Measurements from ENCODE around the gene PWWP2B.

The PWWP2B gene

DNA sequence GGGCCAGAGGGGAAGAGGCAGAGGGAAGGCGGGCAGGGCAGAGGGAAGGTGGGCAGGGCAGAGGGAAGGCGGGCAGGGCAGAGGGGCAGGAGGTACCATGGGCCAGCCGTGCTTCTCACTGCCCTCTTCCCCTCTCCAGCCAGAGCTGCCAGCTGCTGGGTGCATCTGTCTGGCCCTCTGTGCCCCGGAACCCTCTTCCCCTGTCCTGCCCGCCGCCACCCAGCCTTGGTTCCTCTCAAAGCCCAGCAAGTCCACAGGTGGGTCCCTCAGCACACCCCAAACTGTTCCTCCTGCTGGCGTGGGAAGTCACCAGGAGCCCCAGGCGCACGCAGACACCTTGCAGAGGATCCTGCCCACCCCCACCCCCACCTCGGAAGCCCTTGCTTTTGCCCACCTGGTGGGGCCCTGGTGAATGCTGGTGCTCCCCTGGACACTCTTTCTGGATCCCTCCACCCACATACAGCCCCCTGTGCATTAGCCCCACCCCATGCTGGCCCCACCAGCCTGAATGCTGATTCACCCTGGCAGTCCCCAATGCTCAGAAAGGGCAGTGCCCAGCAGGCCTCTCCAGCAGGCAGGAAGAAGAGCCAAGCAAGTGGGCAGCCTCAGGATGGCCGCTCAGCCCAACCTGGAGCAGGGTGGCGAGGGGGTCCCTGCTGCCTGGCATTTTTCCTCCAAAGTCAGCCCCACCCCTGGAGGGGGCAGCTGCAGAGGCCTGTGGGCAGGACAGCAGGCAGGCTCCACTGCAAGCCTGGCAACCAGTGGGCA lies 1.9 kb upstream of the PWWP2B start:
- no peak for DNase-seq

DNA sequence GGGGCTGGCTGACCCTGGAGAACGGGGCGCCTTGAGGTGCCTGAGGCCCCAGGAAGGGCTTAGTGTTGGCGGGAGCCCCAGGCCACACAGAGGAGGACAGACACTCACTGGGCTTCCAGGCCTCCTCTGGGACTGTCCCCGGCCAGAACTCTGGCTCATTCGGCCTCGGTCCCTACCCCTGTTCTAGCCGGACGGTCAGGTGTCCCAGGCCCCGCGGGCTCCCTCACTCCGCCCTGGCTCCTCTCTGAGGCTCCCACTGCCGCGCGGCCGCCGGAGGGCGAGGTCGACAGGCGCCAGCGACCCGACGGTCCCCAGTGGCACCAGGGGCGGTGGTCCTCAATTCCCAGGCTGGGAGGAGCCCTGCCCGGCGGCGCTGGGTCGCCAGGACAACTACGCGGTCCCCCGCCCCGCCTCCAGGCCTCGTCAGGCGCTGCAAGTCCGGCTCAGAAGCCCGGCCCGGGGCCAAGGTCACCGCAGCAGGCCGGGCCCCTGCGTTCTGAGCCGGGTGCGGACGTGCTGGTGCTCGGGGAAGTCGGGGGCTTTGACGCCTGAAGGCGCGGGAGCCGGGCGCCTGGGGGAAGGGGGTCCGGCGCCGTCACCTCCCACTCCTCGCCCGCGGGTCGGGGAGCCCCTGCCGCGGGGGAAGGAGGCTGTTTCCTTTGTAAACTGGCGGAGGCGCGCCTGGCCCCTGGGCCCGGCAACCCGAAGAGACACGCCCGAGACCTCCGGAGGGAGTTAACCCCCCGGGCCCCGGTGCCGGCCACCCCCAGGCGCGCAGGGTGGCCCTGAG lies 1.1 kb upstream of the PWWP2B start:
- no peak for DNase-seq

DNA sequence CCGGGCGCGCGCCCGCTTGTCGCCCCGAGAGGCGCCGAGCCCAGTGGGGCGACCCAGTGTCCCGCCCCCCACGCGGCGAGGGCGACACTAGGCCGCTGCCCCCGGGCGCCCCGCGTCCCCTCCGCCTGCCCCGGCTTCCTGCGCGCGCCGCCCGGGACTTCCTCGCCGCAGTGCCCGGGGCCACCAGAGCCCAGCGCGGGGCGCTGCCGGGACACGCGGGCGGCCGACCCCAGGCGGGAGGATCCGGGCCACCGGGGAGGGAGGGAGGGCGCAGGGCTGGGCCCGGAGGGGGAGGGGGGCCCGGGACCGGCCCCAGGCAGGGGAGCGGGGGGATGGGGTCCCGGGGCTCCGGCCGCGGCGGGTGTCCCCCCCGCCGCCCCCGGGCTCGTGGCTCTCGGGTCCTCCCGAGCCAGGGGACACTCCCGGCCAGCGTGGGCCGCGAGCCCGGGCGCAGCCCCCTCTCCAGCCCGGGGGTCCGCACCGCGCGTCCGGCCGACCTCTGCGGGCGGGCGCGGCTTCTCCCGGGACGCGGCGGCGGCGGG lies 435 bp upstream of the PWWP2B start:
- no peak for DNase-seq

DNA sequence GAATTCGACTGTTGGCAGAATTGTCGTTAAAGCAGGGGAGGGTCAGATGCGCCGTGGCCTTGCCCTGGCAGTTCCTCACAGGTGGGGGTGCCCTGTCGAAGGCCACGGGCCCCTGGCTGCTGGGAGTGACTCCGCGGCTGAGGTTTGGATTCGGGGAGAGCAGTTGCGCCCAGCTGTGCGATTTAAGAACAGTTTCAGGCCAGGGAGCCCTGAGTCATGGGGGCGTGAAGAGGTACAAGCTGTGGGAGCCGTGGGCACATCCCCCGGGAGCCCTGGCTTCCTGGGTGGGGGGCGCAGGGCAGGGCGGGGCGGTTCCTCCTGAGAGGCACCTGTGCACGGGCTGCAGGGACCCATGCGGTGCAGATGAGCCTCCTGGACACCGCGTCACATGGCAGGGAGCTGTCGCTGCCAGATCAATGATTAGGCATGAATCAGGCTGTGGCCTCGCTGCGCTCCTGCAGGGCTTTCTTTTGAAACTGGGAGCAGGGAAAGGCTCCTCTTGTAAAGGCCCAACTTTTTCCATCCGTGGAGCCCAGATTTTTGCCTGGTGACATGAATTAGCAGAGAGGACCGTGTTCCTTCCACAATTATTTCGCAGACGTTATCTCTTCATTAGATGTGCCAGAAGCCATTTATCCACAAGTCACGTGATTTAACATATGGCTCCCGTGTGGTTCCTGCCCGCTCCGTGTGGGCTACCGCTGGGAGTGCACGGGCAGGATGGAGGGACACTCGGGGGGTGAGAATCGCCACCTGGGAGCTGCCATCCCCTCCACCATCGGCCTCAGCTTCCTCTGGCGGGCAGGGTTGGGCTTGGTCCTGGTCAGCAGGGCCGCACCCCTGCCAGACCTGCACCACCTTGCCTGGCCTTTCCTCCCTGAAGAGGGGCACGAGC lies 918 bp downstream of the PWWP2B start:
- no peak for DNase-seq

DNA sequence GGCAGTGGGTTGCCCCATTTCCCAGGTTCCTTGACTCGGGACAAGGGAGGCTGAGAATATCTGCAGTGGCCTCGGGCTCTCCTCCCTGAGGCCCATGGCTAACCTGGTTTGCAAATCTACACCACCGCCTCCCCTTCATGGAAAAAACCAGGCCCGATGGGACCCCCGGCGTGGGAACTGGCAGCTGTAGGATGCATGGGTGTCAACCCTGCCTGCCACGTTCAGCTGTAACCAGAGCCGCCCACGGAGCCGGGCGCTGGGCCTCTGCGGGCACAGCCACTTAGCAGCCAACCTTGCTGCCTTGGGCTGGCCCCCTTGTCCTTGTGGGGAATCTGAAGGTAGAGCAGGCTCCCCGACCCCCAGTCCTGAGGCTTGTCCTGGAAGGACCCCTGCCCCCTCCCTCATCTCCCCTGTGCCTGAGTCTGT lies 1.6 kb downstream of the PWWP2B start:
- no peak for DNase-seq

DNA sequence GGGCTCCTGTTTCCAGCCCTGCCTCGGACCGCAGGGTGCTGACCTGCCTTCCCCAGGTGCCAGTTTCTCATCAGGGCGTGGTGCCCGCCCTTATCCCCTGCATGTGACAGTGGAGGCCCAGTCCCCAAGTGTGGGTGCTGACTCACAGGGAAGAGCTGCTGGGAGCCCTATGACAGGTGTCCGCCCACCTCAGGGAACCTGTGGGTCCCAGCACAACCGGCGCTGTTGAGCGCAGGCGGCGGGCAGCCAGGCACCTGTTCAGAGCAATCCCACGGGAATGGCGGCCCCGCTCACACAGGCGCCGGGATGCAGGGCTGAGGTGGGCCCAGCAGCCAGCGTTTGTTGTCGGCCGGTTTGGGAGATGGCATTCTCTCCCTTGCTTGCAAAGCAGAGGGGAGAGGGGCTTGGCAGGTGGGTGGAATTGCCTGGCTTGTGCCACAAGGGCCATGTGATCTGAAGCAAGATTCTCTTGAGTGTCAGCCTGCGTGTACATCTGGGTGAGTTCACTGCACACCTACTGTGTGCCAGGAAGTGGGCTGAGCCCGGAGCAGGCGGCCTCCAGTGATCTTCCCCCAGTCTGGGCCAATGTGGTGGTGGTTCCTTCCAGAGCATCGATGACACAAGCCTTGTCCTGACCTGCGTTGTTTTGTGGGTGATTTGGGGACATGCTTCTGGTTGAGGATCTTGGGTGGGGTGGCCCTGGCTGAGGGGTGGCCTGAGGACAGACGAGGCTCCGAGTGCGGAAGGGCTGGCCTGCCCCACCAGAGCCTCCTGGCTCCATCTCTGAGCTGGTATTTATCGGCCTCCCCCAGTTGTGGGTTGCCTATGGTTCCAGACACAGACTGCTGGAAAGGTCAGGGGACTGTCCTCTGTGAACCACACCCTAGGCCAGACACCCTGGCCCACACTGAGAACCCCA lies 2.4 kb downstream of the PWWP2B start:
- no peak for DNase-seq

DNA sequence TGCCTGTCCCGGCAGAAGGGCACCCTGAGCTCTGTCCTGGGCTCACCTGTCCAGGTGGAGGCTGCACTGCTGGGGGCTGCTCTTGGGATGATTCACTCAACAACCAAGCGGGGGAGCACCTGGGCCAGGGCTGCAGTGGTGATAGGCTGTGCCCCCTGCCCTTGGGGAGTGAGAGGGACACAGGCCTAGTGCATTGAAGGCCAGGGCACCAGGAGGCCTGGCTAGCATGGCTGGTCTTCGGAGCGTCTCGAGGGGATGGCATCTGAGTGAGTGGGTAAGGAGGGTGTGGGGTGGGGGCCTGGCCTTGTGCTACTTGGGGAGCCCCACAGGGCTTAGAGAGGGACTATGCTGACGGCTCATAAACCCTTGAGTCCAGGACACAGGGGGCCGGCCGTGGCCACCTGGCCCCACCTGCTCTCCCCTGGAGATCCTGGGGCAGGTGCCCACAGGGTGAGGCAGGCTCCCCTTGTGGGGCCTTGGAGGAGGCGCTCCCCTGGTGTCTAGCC lies 3.1 kb downstream of the PWWP2B start:
- no peak for DNase-seq

DNA sequence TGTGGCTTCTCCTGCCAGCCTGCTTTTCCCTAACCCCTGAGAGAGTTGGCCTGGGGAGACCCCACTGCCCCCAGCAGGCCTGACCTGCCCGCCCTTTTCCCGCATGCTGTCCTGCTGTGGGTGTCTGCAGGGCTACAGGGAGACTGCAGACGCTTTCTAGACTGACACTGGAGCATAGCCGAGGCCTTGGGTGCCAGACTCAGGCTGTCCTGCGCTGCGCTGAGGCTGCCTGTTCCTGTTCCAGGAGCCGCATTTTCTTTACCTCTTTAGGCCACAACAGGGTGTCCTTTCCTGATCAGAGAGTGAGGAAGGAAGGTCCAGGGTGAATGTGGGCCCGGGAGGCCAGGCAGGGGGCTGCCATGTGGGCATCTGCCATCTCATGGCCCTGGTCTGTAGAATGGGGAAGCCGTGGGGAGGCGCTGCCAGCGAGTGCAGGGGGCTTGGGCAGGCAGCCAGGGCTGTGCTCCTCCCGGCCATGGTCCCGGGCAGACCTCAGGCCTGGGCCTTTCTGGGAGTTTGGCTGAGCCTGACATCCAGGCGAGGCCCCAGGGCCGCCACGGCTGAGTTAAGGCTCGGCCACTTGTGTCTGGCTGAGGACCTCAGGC lies 3.6 kb downstream of the PWWP2B start:
- no peak for DNase-seq

DNA sequence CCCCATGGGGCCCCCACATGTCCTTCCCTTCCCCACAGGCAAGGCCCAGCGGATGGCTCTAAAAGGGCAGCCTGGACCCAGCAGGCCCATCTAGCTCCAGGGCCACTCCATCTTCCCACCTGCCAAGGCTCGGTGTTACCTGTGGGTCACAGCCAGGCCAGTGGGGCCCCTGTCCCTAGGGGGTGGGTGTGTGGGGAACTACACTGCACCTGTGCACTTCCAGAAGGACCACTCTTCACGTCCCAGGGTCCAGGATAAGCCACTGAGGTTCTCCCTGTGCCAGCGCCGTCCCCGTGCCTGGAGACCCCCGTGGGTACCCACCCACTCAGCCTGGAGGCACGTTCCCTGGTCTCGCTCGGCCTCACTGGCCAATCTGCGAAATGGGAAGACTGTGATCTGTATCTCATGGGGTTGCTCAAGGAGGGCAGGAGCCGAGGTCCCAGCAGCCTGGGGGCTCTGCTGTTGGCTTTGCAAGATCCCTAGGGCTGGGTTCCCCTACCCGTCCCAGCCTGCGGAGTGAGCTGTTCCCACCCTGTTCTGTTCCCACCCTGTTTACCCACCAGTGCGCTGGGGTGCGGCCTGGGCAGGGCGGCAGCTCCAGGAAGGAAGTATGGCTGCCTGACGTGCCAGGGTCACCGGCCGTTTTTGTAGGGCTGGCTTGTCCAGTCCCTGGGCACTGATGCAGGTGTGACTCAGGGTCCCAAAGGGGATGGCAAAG lies 4.6 kb downstream of the PWWP2B start:
- DNase-seq: no peak

DNA sequence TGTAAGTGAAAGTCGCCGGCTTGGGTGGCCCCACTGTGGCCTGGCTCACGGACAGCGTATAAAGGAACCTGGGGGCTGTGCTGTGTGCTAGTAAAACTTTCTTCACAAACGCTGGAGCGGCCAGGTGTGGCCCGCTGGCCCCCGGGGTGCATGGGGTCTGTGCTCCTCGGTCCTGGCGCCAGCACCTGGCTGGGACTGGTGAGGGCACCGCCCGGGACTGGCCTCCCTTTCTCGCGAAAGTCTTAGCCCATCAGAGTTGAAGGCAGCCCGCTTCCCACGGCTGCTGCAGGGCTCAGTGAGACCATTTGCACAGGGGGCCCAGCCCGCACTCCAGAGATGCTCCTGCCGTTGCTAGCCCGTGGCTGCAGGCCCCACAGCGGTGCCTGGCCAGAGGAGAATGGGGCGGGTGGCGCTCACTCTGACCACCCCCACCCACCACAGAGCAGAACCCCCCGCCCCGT lies 5.8 kb downstream of the PWWP2B start:
- no peak for DNase-seq

DNA sequence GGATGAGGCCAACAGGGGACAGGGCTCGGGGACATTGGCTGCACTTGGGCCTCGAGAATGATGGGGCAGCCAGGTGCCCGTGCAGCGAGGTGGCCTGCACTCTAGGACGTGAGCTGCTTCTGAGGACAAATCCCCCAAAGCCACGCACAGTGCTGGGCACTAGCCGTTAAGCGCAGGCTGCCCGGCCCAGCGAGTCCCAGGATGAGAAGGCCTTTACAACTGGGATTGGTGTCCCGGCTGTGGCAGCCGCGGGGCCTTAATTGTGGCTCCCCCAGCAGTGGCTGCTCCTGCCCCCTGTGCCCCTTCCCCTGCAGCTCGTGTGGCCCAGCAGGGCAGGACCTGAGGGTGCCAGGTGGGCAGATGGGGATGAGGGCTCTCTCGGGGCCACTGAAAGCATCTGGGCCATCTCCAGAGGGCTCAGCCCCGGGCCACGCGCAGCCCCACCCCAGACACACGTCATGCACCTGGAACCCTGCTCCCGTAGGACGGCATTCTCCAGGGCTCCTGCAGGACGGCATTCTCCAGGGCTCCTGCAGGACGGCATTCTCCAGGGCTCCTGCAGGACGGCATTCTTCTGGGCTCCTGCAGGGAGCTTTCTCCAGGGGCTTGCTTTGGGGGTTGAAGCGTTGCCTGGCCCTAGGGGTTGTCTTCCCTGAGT lies 6.6 kb downstream of the PWWP2B start:
- DNase-seq: no peak

DNA sequence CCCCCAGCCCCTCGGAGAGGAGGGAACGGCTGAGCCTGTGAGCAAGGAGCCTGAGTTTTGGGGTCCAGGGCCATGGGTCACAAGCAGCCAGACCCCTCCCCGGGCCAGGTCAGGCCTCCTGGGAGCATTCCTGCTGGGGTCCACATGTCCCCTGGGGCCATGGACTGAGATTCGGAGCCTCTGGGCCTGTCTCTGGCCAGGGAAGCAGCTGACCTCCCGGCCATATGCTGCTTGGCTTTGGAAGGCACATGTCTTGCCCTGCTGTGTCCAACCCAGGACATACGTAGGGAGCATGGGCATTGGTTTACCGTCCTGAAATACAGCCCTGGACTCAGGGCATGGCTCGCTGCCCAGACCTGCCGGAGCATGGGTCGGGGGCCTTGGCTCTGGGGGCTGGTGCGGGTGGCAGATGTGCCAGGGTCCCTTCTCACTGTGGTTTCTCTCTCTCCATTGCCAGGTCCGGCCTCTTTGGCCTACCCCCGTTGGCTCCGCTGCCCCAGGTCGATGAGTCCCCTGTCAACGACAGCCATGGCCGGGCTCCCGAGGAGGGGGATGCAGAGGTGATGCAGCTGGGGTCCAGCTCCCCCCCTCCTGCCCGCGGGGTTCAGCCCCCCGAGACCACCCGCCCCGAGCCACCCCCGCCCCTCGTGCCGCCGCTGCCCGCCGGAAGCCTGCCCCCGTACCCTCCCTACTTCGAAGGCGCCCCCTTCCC lies 7.3 kb downstream of the PWWP2B start:
- no peak for DNase-seq

DNA sequence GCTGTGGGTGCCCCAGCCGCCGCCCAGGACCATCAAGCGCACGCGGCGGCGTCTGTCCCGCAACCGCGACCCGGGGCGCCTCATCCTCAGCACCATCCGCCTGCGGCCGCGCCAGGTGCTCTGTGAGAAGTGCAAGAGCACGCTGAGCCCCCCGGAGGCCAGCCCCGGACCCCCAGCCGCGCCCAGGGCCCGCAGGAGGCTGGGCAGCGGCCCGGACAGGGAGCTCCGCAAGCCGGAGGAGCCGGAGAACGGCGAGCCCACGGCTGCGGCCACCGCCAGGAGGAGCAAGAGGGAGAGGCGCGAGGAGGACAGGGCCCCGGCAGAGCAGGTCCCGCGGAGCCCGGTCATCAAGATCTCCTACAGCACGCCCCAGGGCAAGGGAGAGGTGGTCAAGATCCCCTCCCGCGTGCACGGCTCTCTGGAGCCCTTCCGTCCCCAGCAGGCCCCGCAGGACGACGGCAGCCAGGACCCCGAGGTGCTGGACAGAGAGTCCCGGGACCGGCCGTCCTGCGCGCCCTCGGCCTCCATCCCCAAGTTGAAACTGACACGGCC lies 8.0 kb downstream of the PWWP2B start:
- no peak for DNase-seq

DNA sequence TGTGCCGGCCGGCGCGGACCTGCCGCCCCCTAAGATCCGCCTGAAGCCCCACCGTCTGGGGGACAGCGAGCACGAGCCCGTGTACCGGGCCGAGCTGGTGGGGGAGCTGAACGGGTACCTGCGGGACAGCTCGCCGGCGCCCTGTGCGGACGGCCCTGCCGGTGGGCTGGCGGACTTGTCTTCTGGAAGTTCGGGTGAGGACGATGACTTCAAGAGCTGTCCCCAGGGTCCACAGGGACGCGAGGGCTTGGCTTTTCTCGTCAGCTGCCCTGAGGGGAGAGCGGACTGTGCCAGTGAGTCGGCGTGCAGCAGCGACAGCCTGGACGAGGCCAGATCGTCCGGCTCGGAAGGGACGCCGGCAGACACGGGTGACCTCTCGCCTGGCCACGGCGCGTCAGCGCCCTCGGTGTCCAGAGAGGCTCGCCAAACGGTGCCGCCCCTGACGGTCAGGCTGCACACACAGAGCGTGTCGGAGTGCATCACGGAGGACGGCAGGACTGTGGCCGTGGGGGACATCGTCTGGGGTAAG lies 8.5 kb downstream of the PWWP2B start:
- no peak for DNase-seq

DNA sequence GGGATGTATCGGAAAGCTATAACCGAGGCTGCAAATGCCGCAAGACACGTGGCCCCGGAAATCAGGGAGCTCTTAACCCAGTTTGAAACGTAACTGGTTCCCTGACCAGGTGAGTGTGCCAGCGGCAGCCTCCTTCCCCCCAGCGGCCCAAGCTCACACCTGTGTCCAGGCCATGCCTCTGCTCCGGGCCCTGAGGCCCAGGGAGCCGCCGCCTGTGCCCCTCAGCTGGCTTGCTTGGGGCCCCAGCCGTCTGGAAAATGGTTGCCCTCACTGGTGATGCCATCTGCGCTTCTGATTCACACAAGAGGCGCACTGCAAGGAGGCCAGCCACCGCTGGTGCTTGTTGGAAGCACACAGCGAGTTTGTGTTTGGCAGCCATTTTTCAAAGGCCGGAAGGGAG lies 9.2 kb downstream of the PWWP2B start:
- DNase-seq: no peak

DNA sequence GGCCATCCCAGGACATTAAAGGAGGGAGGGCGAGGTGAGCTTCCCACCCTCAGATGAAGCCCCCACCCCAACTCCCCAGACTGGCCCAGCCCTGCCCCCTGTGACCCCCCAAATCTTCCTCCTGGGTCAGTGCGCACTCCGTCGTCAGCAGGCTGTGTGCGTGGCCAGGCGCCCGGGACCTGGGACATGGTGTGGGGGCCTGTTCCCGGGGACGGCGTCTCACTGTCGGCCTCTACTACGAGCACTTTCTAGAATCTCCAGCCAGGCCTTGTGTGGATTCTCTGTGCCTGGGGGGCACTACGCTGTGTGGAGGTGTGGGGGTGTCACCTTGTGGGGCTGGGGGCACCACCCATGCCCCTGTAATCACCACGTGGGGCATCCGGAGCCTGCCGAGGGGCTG lies 9.8 kb downstream of the PWWP2B start:
- no peak for DNase-seq

DNA sequence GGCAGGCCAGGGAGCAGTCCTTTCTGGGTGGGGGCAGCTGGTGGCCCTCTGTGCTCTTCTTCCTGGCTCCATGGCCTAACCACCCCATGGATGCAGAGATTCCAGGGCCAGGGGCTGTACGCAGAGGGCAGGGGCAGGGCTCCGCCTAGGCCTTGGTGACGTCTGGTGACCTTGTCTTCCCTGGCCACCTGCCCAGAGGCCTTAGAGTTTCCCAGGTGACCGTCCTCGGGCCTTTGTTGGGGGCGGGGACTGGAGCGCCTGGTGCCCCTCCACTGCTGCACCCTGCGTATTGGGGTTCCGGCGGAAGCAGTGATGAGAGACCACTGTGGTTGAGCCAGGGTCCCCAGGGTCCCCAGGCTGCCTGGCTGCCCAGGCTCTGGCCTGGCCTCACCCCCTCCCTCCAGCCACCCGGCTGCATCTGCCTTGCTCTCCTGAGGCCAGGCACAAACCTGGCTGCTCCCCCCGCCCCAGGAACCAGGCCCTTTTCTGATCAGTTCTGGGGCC lies 10.3 kb downstream of the PWWP2B start:
- no peak for DNase-seq

DNA sequence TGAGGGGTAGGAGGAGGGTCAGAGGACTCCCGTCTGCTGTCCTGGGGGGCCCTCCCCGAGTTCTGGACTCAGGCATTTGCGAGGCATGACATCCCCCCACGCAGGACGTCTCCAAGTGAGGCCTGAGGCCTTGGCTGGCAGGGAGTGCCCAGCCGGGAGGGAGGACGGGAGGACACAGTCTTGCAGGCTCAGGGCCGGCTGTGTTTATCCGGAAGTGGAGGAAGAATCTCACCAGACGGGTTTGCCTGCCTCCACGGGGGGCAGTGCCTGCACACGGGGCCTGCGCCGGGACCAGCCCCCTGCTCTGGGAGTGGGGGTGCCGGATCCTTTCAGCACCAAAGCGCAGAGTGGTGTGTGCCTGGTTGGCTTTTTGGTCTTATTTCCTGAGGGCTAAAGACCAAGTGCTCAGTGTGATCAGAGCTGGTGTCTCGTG lies 10.9 kb downstream of the PWWP2B start:
- no peak for DNase-seq
